Occipital lobe (tissue), 2 donors: Measurements from ENCODE around the gene CHFR. TPM values are rescaled to one million over a fixed set of nuclear protein-coding genes. Genes with fewer than 3 reads are reported as not detected.
"Not testable (repeated sequence)": the region's sequence is repeated elsewhere in the genome, so short reads cannot be mapped to it uniquely, and the experiment has no call there.

ENCODE experiments used
- DNase-seq: peaks from one replicate; lab custom pipeline; 2025; lab: John Stamatoyannopoulos, UW
- total RNA-seq: library from RNA; depleted of rRNA; stranded (reverse); fragments of >200 nt; gene quantifications from one replicate; pipeline ENCODE4 v1.2.3, GENCODE V29; 2014

Gene CHFR
- total RNA-seq, 1 donor from 2014 or later = 29.6 TPM

DNA sequence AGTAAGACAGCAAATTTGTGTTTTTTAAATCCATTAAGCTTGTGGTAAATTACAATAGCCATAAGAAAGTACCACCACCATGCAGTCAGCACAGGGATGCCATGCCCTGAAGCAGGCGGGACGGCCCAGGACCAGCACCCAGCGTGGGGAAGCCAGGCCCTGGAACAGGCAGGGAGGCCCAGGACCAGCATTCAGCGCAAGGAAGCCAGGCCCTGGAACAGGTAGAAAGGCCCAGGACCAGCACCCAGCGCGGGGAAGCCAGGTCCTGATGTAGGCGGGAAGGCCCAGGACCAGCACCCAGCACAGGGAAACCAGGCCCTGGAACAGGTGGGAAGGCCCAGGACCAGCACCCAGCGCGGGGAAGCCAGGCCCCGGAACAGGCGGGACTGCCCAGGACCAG lies 13.2 kb downstream of the CHFR start:
- no peak for DNase-seq

DNA sequence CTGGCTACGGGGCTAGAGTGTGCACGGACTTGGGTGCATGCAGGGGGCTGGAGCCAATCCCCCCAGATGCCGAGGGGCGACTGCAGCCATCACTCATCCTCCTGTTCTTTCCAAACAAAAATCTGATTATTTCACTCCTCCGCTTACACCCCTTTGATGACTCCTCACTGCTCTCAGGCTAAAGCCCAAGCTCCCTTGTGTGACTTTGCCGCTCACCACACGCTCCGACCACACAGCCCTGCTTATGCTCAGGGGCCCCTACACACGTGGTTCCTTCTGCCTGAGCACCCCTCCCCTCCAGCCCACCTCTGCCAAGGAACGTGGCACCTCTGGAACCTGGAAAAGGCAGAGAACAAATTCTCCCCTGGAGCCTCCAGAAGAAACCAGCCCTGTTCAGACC lies 13.7 kb downstream of the CHFR start:
- DNase-seq = no peak

DNA sequence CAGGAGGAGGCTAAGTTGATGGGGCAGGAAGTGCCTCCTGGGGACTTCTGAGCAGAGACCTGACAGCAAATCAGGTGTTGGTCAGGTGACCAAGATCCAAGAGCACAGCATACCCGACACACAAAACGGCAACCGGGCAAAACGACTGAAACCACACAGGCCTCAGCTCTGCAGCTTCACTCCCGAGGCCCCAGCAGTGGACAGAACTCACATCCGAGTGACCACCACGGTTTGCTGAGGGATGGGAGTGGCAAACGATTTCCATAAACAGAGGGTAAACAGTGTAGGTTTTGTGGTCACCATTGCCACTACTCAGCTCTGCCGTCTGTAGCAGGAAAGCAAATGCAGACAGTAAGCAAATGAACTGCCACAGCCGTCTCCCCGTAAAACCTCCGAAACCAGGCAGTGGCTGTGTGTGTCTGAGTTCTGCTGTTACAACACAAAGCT lies 14.4 kb downstream of the CHFR start:
- DNase-seq = no peak

DNA sequence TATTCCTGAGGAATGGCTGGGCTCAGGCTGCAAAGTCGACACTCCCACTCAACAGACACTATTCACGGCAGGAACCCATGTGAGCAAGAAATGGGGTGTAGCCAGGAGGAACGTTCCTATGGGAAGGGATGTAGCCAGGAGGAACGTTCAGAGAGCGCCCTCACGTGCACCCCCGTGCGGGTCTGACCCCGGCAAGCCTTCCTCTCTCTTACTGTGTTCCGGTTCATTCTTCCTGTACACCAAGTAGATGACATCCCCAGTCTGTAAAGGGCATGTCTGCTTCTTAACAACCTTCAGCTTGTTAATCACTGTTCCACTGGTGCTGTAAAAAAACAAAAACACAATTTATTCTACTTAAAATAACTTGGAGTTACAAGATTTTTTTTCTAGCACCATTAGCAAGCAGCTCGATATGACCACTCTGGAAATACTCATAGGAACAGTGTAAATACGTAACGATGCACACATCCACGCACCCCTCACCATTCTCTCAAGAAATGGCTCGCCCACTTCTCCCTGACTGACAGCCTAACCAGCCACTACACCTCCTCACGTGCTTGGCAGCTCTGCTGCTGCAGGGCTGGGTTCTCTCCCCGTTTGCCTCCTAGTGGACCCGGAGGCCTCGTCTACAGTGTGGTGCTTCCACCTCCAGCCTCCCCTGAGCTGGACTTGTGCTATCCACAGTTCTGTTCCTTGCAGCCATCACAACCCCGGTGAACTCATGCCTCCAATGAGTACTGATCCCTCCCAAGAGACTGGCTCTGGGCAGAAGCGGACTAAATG lies 15.1 kb downstream of the CHFR start:
- no peak for DNase-seq

DNA sequence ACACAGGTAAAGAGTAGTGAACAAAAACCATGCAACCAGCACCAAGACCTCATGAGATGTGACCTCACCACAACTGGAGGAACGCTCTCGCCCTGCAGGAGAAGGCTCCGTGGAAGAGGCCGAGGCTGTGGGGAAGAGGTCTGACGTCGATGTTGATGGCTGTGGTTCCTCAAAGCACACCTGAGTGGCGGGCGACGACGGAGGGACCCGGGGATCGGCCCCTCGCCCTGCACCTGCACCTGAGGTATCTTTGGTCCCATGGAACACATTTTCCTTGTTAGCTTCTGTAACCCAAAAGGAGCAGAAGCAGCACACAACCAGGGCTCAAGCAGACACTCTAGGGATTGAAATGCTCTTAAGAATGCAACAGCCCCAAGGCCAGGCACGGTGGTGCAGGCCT lies 17.9 kb downstream of the CHFR start:
- no peak for DNase-seq

DNA sequence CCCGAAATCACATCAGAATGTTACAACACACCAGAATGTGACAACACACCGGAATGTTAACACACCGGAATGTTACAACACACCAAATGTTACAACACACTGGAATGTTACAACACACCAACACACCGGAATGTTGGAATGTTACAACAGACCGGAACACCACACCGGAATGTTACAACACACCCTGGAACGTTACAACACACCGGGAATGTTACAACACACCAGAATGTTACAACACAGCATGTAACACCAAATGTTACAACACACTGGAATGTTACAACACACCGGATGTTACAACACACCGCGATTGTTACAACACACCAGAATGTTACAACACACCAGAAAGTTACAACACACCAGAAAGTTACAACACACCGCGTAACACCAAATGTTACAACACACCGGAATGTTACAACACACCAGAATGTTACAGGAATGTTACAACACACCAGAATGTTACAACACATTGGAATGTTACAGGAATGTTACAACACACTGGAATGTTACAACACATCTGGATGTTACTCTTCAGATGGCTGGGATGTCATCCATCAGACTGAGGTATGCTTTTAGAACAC lies 21.1 kb downstream of the CHFR start:
- no peak for DNase-seq

DNA sequence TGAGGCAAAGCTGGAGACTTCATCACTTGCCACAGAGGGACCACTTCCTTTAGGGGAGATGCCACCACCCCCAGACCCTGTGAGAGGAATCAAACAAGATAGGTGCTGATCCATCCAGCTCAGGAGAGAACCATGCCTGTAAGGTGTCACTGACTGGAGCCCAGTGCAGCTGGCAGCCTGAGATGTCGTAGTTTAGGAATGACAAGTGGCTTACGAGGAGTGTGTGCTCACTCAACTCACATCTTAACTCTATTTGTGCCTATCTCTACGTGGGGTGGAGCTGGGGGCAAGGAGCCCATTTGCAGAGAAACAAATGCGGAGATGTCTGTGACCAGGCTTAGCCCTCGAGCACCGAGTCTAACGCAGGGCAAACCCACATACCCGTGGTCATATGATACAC lies 25.8 kb downstream of the CHFR start:
- no peak for DNase-seq

DNA sequence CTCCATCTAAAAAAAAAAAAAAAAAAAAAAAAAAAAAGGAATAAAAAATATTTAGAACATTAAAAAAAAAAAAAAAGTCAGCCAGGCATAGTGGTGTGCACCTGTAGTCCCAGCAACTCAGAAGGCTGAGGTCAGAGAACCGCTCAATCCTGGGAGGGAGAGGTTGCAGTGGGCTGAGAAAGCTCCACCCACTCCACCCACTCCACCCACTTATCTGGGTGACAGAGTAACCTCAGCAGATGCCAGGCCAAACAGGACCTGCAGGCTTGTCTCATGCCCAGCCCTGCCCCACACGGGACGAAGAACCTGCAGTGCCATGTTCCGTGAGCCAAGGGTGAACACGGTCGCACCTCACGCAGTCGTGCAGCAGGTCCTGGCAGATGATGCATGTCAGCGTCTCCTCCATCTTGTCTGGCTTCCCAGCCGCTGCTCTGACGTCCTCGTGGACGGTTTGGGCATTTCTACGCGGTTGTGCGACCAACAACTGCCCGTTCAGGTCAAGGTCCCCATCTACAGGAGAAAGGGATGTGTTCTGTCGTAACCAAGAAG lies 28.6 kb downstream of the CHFR start:
- no peak for DNase-seq

DNA sequence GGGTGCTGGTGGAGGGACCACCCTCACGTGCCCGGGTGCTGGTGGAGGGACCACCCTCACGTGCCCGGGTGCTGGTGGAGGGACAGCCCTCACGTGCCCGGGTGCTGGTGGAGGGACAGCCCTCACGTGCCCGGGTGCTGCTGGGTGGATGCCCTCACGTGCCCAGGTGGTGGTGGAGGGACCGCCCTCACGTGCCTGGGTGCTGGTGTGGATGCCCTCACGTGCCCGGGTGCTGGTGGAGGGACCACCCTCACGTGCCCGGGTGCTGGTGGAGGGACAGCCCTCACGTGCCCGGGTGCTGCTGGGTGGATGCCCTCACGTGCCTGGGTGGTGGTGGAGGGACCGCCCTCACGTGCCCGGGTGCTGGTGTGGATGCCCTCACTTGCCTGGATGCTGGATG lies 30.4 kb downstream of the CHFR start:
- DNase-seq = not testable (repeated sequence)

DNA sequence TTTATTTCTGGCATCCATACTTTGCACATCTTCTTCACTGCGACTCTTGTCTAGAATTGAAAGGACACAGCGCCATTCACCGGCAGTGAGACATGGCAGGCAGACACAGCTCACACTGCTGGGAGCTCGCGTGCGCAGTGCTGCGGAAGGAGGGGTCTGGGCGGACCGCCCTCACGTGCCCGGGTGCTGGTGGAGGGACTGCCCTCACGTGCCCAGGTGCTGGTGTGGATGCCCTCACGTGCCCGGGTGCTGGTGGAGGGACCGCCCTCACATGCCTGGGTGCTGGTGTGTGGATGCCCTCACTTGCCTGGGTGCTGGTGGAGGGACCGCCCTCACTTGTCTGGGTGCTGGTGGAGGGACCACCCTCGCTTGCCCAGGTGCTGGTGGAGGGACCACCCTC lies 30.8 kb downstream of the CHFR start:
- DNase-seq = no peak

DNA sequence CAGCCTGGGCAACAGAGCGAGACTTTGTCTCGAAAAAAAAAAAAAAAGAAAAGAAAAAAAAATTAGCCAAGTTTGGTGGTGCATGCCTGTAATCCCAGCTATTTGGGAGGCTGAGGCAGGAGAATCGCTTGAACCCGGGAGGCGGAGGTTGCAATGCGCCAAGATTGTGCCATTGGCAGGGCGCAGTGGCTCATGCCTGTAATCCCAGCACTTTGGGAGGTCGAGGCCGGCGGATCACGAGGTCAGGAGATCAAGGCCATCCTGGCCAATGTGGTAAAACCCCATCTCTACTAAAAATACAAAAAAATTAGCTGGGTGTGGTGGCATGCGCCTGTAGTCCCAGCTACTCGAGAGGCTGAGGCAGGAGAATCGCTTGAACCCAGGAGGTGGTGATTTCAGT lies 32.2 kb downstream of the CHFR start:
- not testable (repeated sequence) for DNase-seq

DNA sequence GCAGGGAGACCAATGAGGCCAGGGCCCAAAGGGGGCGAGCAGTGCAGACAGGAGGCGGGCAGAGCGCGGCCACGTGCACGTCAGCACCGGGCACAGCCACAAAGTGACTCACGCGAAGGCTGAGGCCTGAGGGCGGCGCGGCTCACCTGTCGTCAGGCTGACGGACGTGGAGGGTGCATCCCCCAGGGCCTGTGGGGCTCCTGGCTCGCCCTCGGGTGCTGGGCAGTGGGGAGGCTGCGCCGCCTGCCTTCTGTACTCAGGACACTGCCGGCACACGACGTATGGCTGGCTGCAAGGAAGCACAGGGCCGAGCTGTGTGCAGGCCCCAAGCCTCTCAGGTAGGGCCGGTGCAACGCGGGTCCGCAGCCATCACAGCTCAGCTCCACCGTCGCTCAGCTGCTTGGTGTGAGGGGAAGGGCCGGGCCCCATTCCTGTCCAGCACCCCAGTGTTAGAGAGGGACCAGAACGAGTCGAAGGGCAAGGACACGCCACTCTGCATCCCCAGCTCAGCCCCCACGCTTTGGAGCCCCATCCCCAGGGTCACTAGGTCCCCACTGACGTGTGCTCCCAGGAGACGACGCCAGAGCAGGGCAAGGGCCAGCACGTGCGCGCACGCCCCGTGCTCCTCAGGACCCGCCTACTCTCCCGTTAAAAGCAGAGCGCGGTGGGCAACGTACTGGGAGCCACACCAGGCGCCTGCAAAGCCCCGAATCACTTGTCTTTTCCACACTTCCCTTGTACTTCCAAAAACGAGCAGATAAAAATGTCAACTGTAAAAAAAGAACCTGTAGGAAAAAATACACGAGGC lies 33.9 kb downstream of the CHFR start:
- DNase-seq = no peak

DNA sequence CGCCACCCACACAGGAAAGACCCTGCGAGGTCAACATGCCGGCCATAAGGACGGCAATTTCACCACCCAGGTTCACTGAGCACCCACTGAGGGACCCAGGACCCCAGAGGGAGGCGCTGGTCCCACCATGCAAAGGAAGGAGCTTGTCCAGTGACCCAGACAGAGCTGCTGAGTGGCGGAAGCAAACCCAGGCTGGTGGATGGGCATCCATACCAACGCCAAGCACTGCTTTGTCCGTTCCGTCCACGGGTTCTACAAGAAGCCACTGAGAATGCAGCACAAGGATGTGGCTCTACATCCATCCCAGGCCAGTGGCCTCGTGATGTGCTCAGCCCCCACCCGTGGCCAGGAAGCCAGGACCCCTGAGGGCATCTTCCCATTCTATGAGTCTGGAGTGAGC lies 34.9 kb downstream of the CHFR start:
- DNase-seq = no peak

DNA sequence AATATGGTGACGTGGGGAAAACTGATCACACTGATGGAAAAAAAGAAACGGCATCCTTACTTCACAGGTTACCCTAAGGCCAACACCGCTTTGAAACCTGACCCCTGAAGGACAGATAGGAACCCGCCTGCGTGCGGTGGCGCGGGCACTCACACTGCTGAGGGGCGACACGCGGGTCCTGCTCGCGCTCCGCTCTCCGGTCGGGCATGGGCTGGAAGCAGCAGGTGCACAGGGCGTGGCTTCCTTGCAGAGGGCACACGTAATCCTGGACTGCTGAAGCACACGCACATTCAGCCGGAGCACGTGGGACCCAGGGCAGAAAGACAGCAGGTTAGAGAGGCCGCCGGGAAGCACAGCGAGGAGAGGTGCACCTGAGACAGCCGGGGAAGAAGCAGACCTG lies 35.9 kb downstream of the CHFR start:
- no peak for DNase-seq

DNA sequence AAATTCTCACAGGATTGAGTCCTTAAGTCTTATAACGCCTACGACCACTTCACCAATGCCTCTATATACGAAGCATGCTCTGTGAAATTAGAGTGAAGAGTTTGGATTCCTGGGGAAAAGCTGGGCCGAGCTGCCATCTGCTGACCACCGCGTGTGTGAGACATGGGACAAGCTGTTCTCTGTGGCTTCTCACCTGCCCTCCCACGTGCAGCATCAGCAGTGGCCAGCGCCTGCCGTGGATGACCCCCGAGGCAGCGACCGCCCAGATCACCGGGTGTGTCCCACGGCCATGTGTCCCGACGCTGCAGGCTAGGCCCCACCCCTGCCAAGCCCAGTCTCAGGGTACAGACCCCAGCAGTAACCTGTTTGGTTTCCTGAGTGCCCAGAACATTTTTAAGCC lies 37.1 kb downstream of the CHFR start:
- DNase-seq = no peak

DNA sequence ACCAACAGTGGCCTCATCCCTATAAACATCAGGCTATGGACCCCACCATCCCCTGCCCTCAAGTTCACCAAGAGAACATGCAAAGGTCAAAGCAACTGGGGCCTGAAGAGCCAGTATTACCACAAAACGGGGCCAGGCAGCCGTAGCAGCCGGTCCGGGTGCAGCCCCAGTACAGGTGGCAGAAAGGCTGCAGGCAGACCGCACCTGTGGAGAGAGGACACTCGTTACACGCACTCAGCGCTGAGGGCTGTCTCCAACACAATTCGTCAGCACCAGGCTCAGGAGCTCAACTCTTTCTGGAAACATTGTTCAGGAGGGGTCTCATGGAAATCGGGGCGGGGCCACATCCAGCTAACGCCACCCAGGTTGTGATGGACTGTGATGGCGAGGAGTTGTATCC lies 38.9 kb downstream of the CHFR start:
- no peak for DNase-seq

DNA sequence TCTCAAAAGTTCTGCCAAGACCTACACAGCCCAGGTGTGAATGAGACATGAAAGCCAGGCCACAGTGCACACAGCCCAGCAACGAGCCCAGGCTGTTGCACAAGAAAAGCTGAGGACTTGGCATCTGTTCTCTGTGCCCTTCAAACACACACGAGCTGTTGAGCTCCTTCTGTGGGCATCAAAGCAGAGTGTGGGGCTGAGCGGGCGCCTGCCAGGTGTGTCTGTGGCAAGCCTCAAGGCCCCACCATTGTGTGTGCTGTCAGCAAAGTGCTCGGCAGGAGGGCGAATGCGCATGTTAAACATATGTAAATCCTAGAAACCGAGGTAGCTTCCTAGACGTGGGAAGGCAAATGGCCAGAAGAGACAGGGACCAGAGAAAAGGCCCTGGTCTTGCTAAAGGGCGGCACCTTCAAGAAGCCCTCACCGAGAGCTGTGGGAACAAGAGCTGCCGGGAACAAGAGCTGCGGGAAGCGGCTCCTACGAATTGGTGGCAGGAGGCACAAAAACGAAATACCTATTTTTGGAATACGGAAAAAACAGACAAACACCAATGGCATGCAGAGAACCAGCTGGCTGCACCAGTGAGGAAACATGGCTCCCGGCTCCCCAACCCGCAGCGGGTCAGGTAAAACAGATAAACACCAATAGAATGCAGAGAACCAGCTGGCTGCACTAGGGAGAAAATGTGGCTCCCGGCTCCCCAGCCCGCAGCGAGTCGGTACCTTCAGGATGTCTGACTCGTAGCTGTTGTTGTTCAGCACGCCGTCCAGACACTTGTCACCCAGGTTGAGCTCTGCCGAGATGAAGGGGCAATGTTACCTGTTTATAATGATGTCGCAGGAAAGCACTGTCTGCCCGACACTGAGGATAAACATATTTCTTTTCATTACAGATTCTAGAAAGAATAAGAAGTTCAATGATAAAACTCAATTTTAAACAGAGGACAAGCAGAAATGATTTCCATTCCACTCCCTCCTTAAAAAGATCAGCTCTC lies 39.7 kb downstream of the CHFR start:
- DNase-seq = no peak

DNA sequence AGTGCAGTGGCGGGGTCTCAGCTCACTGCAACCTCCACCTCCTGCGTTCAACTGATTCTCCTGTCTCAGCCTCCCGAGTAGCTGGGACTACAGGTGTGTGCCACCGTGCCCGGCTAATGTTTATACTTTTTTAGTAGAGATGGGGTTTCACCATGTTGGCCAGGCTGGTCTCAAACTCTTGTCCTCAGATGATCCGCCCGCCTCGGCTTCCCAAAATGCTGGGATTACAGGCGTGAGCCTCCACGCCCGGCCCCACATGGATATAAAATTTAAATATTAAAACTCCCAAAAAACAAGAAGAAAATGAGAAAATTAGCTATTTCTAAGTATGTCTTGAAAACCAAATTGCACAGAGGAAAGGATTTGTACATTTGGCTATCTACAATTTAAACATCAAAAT lies 42.7 kb downstream of the CHFR start:
- not testable (repeated sequence) for DNase-seq

DNA sequence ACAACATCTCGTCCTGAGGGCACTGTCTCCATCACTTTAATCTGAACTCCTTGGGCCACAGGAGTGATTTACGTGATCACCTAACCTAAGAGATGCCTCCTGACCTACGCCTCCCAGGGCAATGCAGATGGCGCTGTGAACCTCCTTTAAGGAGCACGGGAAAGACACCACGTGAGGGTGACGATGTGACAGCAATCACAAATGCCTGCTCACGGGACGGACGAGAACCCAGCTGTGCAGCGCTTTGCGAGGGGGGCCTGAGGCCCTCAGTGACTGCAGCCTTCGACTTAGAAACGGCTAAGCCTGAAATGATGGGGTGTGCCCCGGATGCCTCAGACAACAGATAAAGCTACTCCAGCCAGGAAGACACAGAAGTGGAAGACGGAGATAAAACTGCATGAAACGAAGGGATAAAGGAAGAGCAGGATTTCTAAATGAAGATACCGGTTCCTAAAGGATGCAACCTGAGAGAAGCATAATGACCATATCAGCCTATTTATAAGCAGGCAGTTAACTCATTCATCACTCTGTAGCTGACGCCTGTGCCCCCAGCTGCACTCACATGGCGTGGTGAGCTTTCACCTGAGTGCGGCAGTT lies 44.9 kb downstream of the CHFR start:
- DNase-seq = no peak

DNA sequence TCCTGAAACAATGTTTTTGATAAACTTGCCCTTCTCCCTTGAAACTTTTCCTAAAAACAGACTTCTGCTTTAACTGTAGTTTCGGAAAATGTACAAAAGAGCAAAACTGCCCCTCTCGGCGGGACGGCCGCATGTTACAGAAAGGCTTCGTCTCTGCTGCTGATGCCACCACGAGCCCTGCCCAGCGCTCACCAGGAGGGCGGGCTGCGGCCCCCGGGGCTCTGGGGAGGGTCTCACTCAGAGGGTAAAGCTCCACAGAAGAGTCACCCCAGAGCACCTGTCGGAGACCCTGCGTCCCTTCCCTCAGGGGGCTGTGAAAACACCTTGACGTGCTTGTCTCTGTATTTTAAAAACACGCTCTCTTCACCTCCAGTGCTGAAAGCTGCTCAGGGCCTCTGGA lies 46.3 kb downstream of the CHFR start:
- DNase-seq = no peak

DNA sequence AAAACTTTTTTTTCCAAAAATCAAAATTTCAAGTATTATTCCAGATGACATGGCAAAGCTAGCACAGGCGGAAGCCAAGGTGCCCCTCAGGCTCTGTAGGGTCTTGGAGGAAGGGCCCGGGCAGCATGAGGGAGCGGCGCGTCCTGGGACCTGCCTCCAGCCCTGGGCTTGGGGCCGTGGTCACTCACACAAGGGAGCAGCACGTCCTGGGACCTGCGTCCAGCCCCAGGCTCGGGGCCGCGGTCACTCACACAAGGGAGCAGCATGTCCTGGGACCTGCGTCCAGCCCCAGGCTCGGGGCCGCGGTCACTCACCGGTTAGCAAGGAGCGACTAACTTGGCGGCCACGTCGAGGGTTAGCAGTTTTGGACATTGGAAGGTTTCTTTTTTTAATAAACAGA lies 46.9 kb downstream of the CHFR start:
- DNase-seq = no peak
